Central memory CD8-positive, alpha-beta T cell (primary cell): ENCODE measurements around the gene PGF.

Source experiments
- ATAC-seq: fragments of 150-1000 bp; cut with Tn5 transposase; replicated peaks from 2 replicates; pipeline ENCODE4 v1.10.0; 2022; ENCODE audit warnings: mild to moderate bottlenecking, moderate FRiP score, moderate number of reproducible peaks; ENCODE audit not compliant: poor library complexity, severe bottlenecking; ENCODE audit errors: extremely low read depth
- DNase-seq, 2 donors: peaks; one replicate each; pipeline ENCODE4 v3.0.0; 2021; ENCODE audit warnings: low spot score in 2 of 2
- H3K27ac Mint-ChIP-seq: one replicate; pipeline ENCODE4 v1.8.0; 2022; ENCODE audit warnings: low read depth, mild to moderate bottlenecking, moderate library complexity, mixed read lengths
- H3K27me3 Mint-ChIP-seq: one replicate; pipeline ENCODE4 v1.8.0; 2022; ENCODE audit warnings: mixed read lengths
- H3K36me3 Mint-ChIP-seq: one replicate; pipeline ENCODE4 v1.8.0; 2022; ENCODE audit warnings: mild to moderate bottlenecking, moderate library complexity, mixed read lengths; ENCODE audit not compliant: insufficient read depth
- H3K4me1 Mint-ChIP-seq: one replicate; pipeline ENCODE4 v1.8.0; 2022; ENCODE audit warnings: mixed read lengths
- H3K4me3 Mint-ChIP-seq: one replicate; pipeline ENCODE4 v1.8.0; 2022; ENCODE audit warnings: mild to moderate bottlenecking, moderate library complexity, mixed read lengths
- H3K9me3 Mint-ChIP-seq: one replicate; pipeline ENCODE4 v1.8.0; 2022; ENCODE audit warnings: mixed read lengths

PGF gene

DNA sequence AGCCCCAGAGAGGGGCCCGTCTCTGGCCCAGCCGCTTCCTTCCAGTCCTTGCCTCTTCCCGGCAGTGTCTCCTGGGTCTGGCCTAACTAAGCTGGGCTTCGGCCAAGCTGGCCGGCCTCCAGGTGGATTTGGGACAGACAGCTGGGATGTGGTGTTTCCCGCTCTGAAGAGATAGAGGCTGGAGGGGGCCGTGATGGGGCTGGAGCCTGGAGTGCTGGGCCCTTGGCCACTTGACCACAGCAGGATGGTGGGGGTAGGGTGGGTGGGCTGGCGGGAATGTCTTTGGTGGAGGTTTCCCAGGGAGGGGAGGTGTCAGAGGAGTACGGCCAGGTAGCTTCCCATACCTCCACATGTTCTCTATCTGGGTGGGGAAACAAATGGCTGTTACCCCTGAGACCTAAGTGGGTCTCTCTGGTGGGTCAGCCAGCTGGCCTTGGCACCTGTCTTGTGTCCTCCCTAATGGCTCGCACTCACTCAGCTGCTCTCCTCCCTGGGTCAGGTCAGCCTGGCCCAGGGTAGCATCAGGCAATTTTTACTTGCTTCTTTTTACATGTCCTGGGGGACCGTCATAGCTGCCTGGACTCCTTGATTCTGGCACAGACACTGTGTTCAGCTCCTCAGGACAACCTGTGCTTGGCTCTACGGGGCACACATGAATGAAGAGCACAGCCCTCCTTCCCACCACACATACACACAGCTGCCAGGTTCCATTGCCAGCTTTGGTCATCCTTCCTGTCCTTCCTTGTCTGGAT, 19.8 kb upstream of the PGF start:
- Mint-ChIP-seq H3K9me3 (no peaks in the 10 kb centered on the region), H3K27ac (no peak overlapping the region), H3K27me3 (no peaks in the 10 kb centered on the region), H3K36me3 (no peaks in the 10 kb centered on the region), H3K4me1 (no peaks in the 10 kb centered on the region), H3K4me3 (no peak overlapping the region)
- no peak for ATAC-seq
- DNase-seq: no peak

- Mint-ChIP-seq H3K27me3 (no peaks in the 10 kb centered on the region), H3K9me3 (no peaks in the 10 kb centered on the region), H3K36me3 (no peaks in the 10 kb centered on the region), H3K4me1 (no peaks in the 10 kb centered on the region), H3K27ac (no peak overlapping the region), H3K4me3 (no peak overlapping the region)
- ATAC-seq (no peak), DNase-seq (no peak)
These were observed 19.1 kb upstream of the PGF start for GRCh38 chr14:74974364-74975058.

- no peak for DNase-seq
- Mint-ChIP-seq H3K27ac (no peak overlapping the region), H3K9me3 (no peaks in the 10 kb centered on the region), H3K27me3 (no peaks in the 10 kb centered on the region), H3K4me1 (no peaks in the 10 kb centered on the region), H3K4me3 (no peak overlapping the region), H3K36me3 (no peaks in the 10 kb centered on the region)
- ATAC-seq: no peak
These were observed 18.5 kb upstream of the PGF start for GRCh38 chr14:74973905-74974363.

GRCh38 chr14:74973003-74973653, 17.7 kb upstream of the PGF start:
- no peaks in the 10 kb centered on the region for H3K27me3 Mint-ChIP-seq
- H3K4me3 Mint-ChIP-seq: no peak overlapping the region
- ATAC-seq: no peak
- no peak for DNase-seq
- no peaks in the 10 kb centered on the region for H3K4me1 Mint-ChIP-seq
- H3K27ac Mint-ChIP-seq: no peak overlapping the region
- H3K9me3 Mint-ChIP-seq: no peaks in the 10 kb centered on the region
- H3K36me3 Mint-ChIP-seq: no peaks in the 10 kb centered on the region

GRCh38 chr14:74968811-74969210, 13.4 kb upstream of the PGF start:
- Mint-ChIP-seq H3K36me3 (no peaks in the 10 kb centered on the region), H3K27ac (no peak overlapping the region), H3K27me3 (peaks cover 9% of the 10 kb centered on the region), H3K4me3 (no peak overlapping the region), H3K9me3 (no peaks in the 10 kb centered on the region), H3K4me1 (no peaks in the 10 kb centered on the region)
- no peak for DNase-seq
- no peak for ATAC-seq

GRCh38 chr14:74965486-74966153, 10.2 kb upstream of the PGF start:
- no peaks in the 10 kb centered on the region for H3K36me3 Mint-ChIP-seq
- no peak for DNase-seq
- ATAC-seq: no peak

DNA sequence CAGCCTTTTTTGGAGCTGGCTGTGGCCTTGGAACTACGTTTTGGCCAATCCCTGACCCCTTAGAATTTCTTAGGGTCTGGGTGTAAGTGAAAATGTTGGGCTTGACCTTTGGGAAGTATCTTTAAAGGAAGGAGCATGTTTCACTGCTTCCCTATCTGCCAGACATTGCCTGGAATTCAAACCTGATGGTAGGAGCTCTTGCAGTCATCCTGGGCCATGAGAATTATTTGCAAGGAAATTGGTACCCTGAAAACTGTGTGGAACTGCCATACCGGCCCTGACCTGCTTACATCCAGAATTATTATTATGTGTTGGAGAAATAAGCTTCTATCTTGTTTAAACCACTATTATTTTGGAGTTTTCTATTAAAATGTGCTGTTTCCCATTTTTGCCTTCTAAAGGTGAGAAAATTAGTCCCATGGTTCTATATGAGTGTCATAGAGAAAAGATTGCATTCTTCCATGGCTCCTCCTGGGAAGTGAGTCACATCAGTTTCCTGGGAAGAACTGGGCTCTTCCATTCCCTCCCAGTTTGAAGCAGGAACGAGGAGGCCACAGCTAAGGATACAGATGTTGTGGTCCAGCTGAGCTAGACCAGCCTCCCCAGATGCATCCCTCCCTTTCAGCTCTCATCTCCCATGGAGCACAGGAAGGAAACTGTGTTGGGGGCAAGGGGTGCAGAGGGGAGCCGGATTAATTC, 9.5 kb upstream of the PGF start:
- DNase-seq (no peak), ATAC-seq (no peak)
- H3K4me3 Mint-ChIP-seq: no peak overlapping the region
- H3K27ac Mint-ChIP-seq: no peak overlapping the region
- H3K27me3 Mint-ChIP-seq: peaks cover 29% of the 10 kb centered on the region
- H3K4me1 Mint-ChIP-seq: no peaks in the 10 kb centered on the region
- H3K9me3 Mint-ChIP-seq: no peaks in the 10 kb centered on the region
- no peaks in the 10 kb centered on the region for H3K36me3 Mint-ChIP-seq

More at GRCh38 chr14:74965486-74966153, 10.2 kb upstream of the PGF start:
- H3K9me3 Mint-ChIP-seq: no peaks in the 10 kb centered on the region
- no peaks in the 10 kb centered on the region for H3K4me1 Mint-ChIP-seq
- H3K27me3 Mint-ChIP-seq: peaks cover 29% of the 10 kb centered on the region
- no peak overlapping the region for H3K27ac Mint-ChIP-seq
- no peak overlapping the region for H3K4me3 Mint-ChIP-seq

DNA sequence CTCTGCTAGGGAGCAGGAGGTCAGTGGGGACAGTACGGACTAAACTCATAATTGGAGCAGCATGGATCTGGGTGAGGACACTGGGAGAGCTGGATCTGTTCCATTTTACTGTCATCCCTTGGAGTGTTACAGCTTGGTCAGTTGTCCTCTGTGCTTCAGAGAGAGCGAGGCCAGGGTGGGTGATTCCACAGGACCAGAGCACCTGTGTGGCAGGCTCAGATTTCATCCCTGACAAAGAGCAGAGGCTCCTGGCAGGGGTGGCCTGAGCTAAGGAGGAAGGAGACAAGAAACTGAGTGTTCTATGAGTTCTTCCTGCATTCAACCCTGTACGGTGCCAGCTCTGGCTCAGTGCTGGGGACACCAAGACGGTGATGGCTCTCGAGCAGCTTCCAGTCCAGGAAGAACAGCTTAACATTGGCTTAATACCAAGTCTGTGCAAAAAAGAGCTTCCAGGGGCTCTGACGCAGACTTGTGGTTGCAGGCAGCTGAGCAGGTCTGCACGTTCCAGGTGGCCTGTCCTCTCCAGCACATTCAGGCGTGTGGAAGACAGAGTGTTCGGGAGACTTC, 8.4 kb upstream of the PGF start:
- H3K4me1 Mint-ChIP-seq: no peaks in the 10 kb centered on the region
- DNase-seq (no peak), ATAC-seq (no peak)
- no peaks in the 10 kb centered on the region for H3K36me3 Mint-ChIP-seq
- peaks cover 29% of the 10 kb centered on the region for H3K27me3 Mint-ChIP-seq
- no peak overlapping the region for H3K27ac Mint-ChIP-seq
- no peak overlapping the region for H3K4me3 Mint-ChIP-seq
- no peaks in the 10 kb centered on the region for H3K9me3 Mint-ChIP-seq

- Mint-ChIP-seq H3K4me3 (no peak overlapping the region), H3K9me3 (no peaks in the 10 kb centered on the region), H3K27me3 (peaks cover 29% of the 10 kb centered on the region), H3K4me1 (no peaks in the 10 kb centered on the region), H3K27ac (no peak overlapping the region), H3K36me3 (no peaks in the 10 kb centered on the region)
- DNase-seq: no peak
- no peak for ATAC-seq
These were observed 7.8 kb upstream of the PGF start for GRCh38 chr14:74963178-74963704.

GRCh38 chr14:74962493-74962892, 7.1 kb upstream of the PGF start:
- Mint-ChIP-seq H3K4me3 (no peak overlapping the region), H3K36me3 (no peaks in the 10 kb centered on the region), H3K27me3 (peaks cover 29% of the 10 kb centered on the region), H3K27ac (no peak overlapping the region), H3K4me1 (no peaks in the 10 kb centered on the region), H3K9me3 (no peaks in the 10 kb centered on the region)
- no peak for ATAC-seq
- DNase-seq: no peak

GRCh38 chr14:74962046-74962445, 6.6 kb upstream of the PGF start:
- ATAC-seq: no peak
- Mint-ChIP-seq H3K36me3 (no peaks in the 10 kb centered on the region), H3K4me1 (no peaks in the 10 kb centered on the region), H3K9me3 (no peaks in the 10 kb centered on the region), H3K27me3 (peaks cover 29% of the 10 kb centered on the region), H3K27ac (no peak overlapping the region), H3K4me3 (no peak overlapping the region)
- no peak for DNase-seq
